SK-N-MC (cell line): Measurements from ENCODE around the gene MED6.

Source experiments
- DNase-seq: peaks from one replicate; pipeline ENCODE4 v3.0.0-alpha.2; 2011; ENCODE audit warnings: low read depth, low spot score
- H3K27ac ChIP-seq: fragments of 200-600 bp; sonication (generic); 2 replicates; pipeline ENCODE4 v1.5.1; 2016; ENCODE audit warnings: mixed run types
- H3K36me3 ChIP-seq: fragments of 200-600 bp; sonication (generic); 2 replicates; pipeline ENCODE4 v1.6.1; 2017; ENCODE audit warnings: antibody characterized with exemption, low read length, mixed read lengths; ENCODE audit not compliant: insufficient read depth
- H3K4me3 ChIP-seq: fragments of 200-600 bp; sonication (generic); 2 replicates; pipeline ENCODE4 v1.5.1; 2016
- H3K9ac ChIP-seq: fragments of 200-600 bp; sonication (generic); 2 replicates; pipeline ENCODE4 v1.8.0; 2017; ENCODE audit warnings: mixed run types, mixed read lengths; ENCODE audit not compliant: insufficient read length
- H3K9me3 ChIP-seq: fragments of 200-600 bp; sonication (generic); 2 replicates; pipeline ENCODE4 v1.6.1; 2017; ENCODE audit warnings: low read depth, mild to moderate bottlenecking, antibody characterized with exemption, low read length, moderate library complexity, mixed read lengths
- EZH2 ChIP-seq: fragments of 200-600 bp; sonication (generic); IDR thresholded peaks from one replicate; pipeline ENCODE4 v1.6.1; 2017; ENCODE audit warnings: antibody characterized with exemption
- FOXP2 ChIP-seq: optimal IDR thresholded peaks from 2 replicates; pipeline ENCODE3; 2011; ENCODE audit warnings: mild to moderate bottlenecking, moderate library complexity; ENCODE audit not compliant: insufficient read depth; ENCODE audit errors: extremely low read length, control extremely low read depth
- POLR2AphosphoS5 ChIP-seq: IDR thresholded peaks from 2 replicates; pipeline ENCODE4 v1.6.1; 2012; ENCODE audit warnings: mild to moderate bottlenecking, low read depth, low read length, borderline replicate concordance

Gene MED6

GRCh38 chr14:70585231-70585630 lies 15.2 kb downstream of the MED6 start:
- no peak for DNase-seq
- no peak overlapping the region for H3K9ac ChIP-seq
- H3K27ac ChIP-seq: no peak overlapping the region
- no peak overlapping the region for H3K4me3 ChIP-seq
- H3K36me3 ChIP-seq: peaks cover 87% of the 10 kb centered on the region
- TF ChIP-seq EZH2: no peak
- H3K9me3 ChIP-seq: no peaks in the 10 kb centered on the region

- no peaks in the 10 kb centered on the region for H3K9me3 ChIP-seq
- TF ChIP-seq FOXP2: no peak
- TF ChIP-seq POLR2AphosphoS5: no peak
- no peak for TF ChIP-seq EZH2
- H3K4me3 ChIP-seq: no peak overlapping the region
- H3K27ac ChIP-seq: no peak overlapping the region
- no peak for DNase-seq
- H3K9ac ChIP-seq: no peak overlapping the region
- H3K36me3 ChIP-seq: peaks cover 44% of the 10 kb centered on the region
Observed at GRCh38 chr14:70576891-70577290, 23.6 kb downstream of the MED6 start.

GRCh38 chr14:70573050-70573449 lies 27.4 kb downstream of the MED6 start:
- Histone ChIP-seq H3K9ac (no peak overlapping the region), H3K27ac (no peak overlapping the region), H3K9me3 (no peaks in the 10 kb centered on the region), H3K4me3 (no peak overlapping the region), H3K36me3 (peaks cover 28% of the 10 kb centered on the region)
- DNase-seq: no peak
- TF ChIP-seq FOXP2 (no peak), POLR2AphosphoS5 (no peak), EZH2 (no peak)

- TF ChIP-seq POLR2AphosphoS5: no peak
- TF ChIP-seq FOXP2: no peak
- no peak for TF ChIP-seq EZH2
- Histone ChIP-seq H3K27ac (no peak overlapping the region), H3K4me3 (no peak overlapping the region), H3K9ac (no peak overlapping the region), H3K9me3 (no peaks in the 10 kb centered on the region), H3K36me3 (peaks cover 33% of the 10 kb centered on the region)
- DNase-seq: no peak
Observed at GRCh38 chr14:70571139-70571538, 29.3 kb downstream of the MED6 start.

- Histone ChIP-seq H3K36me3 (peaks cover 46% of the 10 kb centered on the region), H3K9ac (no peak overlapping the region), H3K27ac (no peak overlapping the region), H3K4me3 (no peak overlapping the region), H3K9me3 (no peaks in the 10 kb centered on the region)
- TF ChIP-seq FOXP2: no peak
- TF ChIP-seq EZH2: no peak
- no peak for TF ChIP-seq POLR2AphosphoS5
- no peak for DNase-seq
Observed at GRCh38 chr14:70567791-70568190, 32.7 kb downstream of the MED6 start.

- H3K4me3 ChIP-seq: no peak overlapping the region
- H3K9me3 ChIP-seq: no peaks in the 10 kb centered on the region
- TF ChIP-seq POLR2AphosphoS5 (no peak), FOXP2 (no peak), EZH2 (no peak)
- peaks cover 49% of the 10 kb centered on the region for H3K36me3 ChIP-seq
- no peak overlapping the region for H3K9ac ChIP-seq
- no peak for DNase-seq
- H3K27ac ChIP-seq: no peak overlapping the region
Observed at GRCh38 chr14:70563869-70564268, 36.6 kb downstream of the MED6 start.

- no peak overlapping the region for H3K27ac ChIP-seq
- H3K36me3 ChIP-seq: peaks cover 49% of the 10 kb centered on the region
- TF ChIP-seq EZH2 (no peak), FOXP2 (no peak), POLR2AphosphoS5 (no peak)
- DNase-seq: no peak
- H3K4me3 ChIP-seq: no peak overlapping the region
- H3K9ac ChIP-seq: no peak overlapping the region
- no peaks in the 10 kb centered on the region for H3K9me3 ChIP-seq
Observed at GRCh38 chr14:70563417-70563816, 37.0 kb downstream of the MED6 start.

GRCh38 chr14:70558356-70558755 lies 42.1 kb downstream of the MED6 start:
- no peak overlapping the region for H3K4me3 ChIP-seq
- no peak overlapping the region for H3K27ac ChIP-seq
- peaks cover 20% of the 10 kb centered on the region for H3K36me3 ChIP-seq
- H3K9ac ChIP-seq: no peak overlapping the region
- H3K9me3 ChIP-seq: no peaks in the 10 kb centered on the region
- no peak for DNase-seq
- TF ChIP-seq POLR2AphosphoS5: no peak
- TF ChIP-seq FOXP2: no peak
- TF ChIP-seq EZH2: no peak

GRCh38 chr14:70555890-70556289 lies 44.6 kb downstream of the MED6 start:
- H3K4me3 ChIP-seq: no peak overlapping the region

More at GRCh38 chr14:70555890-70556289, 44.6 kb downstream of the MED6 start:
- H3K27ac ChIP-seq: no peak overlapping the region
- H3K36me3 ChIP-seq: 0 out of 2 replicates have a peak, but pooled peaks cover 3% of the 10 kb centered on the region
- TF ChIP-seq EZH2 (no peak), FOXP2 (no peak), POLR2AphosphoS5 (no peak)
- no peak overlapping the region for H3K9ac ChIP-seq
- H3K9me3 ChIP-seq: no peaks in the 10 kb centered on the region
- no peak for DNase-seq
